ENCODE measurements around the gene TAF1. TPM values are rescaled to one million over a fixed set of nuclear protein-coding genes. Genes with fewer than 3 reads are reported as not detected.
"Not testable (repeated sequence)": the region's sequence is repeated elsewhere in the genome, so short reads cannot be mapped to it uniquely, and the experiment has no call there.

TAF1 gene
- total and polyA plus RNA-seq, 11 donors = 8.8 to 27.8 (median 17.1) TPM

DNA sequence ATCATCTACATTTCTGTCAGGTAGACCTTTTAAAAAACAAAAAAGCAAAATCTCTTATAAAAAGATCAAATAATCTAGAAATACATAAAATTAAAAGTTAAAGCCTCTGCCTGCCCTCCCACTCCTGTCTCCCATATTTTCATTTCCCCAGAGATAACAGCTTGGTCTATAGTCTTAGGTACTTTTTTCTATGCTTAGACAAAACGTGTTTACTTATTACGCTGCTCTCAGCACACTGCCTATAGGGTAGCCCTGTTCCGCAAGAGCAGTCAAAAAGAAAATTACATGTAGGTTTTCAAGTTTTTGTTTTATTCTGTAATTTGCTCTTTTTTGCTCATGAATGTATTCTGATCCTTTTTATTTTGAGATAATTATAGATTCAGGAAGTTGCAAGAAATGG, 73.3 kb downstream of the TAF1 start:
- Histone ChIP-seq H3K27me3 (peaks cover 0 to 3% (median 0%) of the 10 kb centered on the region in 9 donors), H3K36me3 (peaks cover 0 to 49% (median 16%) of the 10 kb centered on the region in 9 donors), H3K9me3 (peaks cover 0 to 5% (median 0%) of the 10 kb centered on the region in 12 donors), H3K4me3 (no peak overlapping the region), H3K27ac (no peak overlapping the region), H3K4me1 (no peaks in the 10 kb centered on the region)
- intact Hi-C loops (cut with DNase I) = no loop called here
- no peak for DNase-seq
- no peak for ATAC-seq
- WGBS, 4 donors = 80 to 93% (median 87%) methylated on average over 3 of the region's 3 CpGs
- no peak for TF ChIP-seq POLR2A (IDR thresholded peaks at IDR 0.05)
- TF ChIP-seq, protein P1, sequence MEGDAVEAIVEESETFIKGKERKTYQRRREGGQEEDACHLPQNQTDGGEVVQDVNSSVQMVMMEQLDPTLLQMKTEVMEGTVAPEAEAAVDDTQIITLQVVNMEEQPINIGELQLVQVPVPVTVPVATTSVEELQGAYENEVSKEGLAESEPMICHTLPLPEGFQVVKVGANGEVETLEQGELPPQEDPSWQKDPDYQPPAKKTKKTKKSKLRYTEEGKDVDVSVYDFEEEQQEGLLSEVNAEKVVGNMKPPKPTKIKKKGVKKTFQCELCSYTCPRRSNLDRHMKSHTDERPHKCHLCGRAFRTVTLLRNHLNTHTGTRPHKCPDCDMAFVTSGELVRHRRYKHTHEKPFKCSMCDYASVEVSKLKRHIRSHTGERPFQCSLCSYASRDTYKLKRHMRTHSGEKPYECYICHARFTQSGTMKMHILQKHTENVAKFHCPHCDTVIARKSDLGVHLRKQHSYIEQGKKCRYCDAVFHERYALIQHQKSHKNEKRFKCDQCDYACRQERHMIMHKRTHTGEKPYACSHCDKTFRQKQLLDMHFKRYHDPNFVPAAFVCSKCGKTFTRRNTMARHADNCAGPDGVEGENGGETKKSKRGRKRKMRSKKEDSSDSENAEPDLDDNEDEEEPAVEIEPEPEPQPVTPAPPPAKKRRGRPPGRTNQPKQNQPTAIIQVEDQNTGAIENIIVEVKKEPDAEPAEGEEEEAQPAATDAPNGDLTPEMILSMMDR (IDR thresholded peaks at IDR 0.05) = no peak

DNA sequence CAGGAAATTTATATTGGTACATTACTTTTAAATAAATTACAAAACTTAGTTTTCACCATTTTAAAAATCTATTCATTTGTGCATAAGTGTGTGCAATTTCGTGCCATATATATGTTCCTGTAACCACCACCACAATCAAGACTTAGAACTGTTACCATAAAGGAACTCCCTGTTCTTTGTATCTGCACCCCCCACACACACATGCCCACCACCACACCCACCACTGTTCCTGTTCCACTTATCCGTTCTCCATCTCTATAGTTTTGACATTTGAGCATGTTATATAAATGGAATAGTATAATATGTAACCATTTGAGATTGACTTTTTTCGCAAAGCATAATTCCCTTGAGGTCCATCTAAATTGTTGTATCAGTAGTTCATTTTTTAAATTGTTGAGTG, 73.7 kb downstream of the TAF1 start:
- no peak overlapping the region for H3K4me3 ChIP-seq
- peaks cover 0 to 51% (median 20%) of the 10 kb centered on the region in 9 donors for H3K36me3 ChIP-seq
- intact Hi-C loops (cut with DNase I) = no loop called here
- H3K4me1 ChIP-seq = no peaks in the 10 kb centered on the region
- peaks cover 0 to 3% (median 0%) of the 10 kb centered on the region in 9 donors for H3K27me3 ChIP-seq
- peaks cover 0 to 5% (median 0%) of the 10 kb centered on the region in 12 donors for H3K9me3 ChIP-seq
- 74 to 87% (median 78%) methylated on average over 3 of the region's 3 CpGs for WGBS, 4 donors
- ATAC-seq = no peak
- no peak for DNase-seq
- TF ChIP-seq POLR2A (IDR thresholded peaks at IDR 0.05) = no peak
- TF ChIP-seq, protein P1 (IDR thresholded peaks at IDR 0.05) = no peak
- H3K27ac ChIP-seq = no peak overlapping the region

DNA sequence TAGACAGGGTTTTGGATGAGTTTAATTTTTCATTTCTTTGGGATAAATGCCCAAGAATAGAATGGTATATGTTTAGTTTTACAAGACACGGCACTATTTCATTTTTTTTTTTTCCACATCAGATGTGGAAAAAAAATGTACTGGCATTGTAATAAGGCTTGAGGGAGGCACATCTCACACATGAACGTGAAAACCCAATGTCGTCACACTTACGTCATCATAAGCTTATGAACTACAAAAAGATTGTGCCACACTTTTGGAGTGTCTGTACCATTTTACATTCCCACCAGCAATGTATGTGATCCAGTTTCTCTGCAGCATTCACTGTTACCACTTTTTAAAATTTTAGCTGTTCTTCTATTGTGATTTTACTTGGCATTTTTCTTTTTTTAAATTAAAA, 74.2 kb downstream of the TAF1 start:
- H3K27ac ChIP-seq = no peak overlapping the region
- H3K9me3 ChIP-seq = peaks cover 0 to 5% (median 0%) of the 10 kb centered on the region in 12 donors
- no peak overlapping the region for H3K4me3 ChIP-seq
- DNase-seq = no peak
- no peak for TF ChIP-seq POLR2A (IDR thresholded peaks at IDR 0.05)
- H3K27me3 ChIP-seq = peaks cover 0 to 3% (median 0%) of the 10 kb centered on the region in 9 donors
- WGBS, 4 donors = 86 to 89% (median 88%) methylated on average over 4 of the region's 4 CpGs
- no peak for ATAC-seq
- H3K4me1 ChIP-seq = no peaks in the 10 kb centered on the region
- intact Hi-C loops (cut with DNase I) = no loop called here
- peaks cover 0 to 56% (median 25%) of the 10 kb centered on the region in 9 donors for H3K36me3 ChIP-seq

DNA sequence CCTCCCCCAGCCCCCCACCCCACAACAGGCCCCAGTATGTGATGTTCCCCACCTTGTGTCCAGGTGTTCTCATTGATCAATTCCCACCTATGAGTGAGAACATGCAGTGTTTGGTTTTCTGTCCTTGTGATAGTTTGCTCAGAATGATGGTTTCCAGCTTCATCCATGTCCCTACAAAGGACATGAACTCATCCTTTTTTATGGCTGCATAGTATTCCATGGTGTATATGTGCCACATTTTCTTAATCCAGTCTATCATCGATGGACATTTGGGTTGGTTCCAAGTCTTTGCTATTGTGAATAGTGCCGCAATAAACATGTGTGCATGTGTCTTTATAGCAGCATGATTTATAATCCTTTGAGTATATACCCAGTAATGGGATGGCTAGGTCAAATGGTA, 75.7 kb downstream of the TAF1 start:
- H3K4me1 ChIP-seq; H3K4me3 ChIP-seq; intact Hi-C loops (cut with DNase I); DNase-seq; H3K27me3 ChIP-seq; H3K27ac ChIP-seq; H3K9me3 ChIP-seq; ATAC-seq: not testable (repeated sequence)
- peaks cover 0 to 66% (median 35%) of the 10 kb centered on the region in 9 donors for H3K36me3 ChIP-seq
- WGBS, 4 donors = 94 to 100% (median 100%) methylated on average over 1 to 2 of the region's 2 CpGs

DNA sequence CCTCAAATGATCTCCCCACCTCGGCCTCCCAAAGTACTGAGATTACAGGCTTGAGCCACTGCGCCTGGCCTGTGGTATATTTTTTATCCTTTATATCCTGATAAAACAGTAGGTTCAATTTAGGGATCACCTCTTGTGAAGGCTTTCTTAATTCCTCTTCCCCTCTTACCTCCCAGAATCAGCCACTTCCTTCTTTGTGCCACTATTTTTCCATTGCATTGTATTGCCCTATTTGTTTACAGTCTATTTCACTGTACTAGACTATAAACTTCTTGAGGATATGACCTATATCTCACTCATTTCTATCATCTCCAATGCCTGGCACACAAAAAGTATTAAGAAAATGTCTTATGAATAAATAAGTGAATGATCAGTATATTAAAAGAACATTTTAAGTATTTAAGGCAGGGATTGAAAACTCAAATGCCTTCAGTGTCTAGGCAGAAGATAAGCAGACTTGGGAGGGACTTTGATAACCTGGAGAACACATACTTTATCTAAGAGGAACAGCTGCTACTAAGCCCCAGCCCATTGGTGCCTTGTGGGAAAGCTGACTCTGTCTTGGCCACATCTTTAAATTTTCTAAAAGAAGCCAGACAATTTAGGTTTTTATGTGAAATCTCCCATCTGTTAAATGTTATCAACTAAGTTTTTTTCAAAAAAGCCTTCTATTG, 84.4 kb downstream of the TAF1 start:
- H3K4me1 ChIP-seq = no peaks in the 10 kb centered on the region
- DNase-seq (no peak), ATAC-seq (no peak)
- H3K27ac ChIP-seq = no peak overlapping the region
- H3K36me3 ChIP-seq = peaks cover 0 to 66% (median 40%) of the 10 kb centered on the region in 9 donors
- peaks cover 0 to 6% (median 0%) of the 10 kb centered on the region in 9 donors for H3K27me3 ChIP-seq
- WGBS, 4 donors = 77 to 97% (median 87%) methylated on average over 2 of the region's 2 CpGs
- intact Hi-C loops (cut with DNase I) = loop anchor here in 1 of 10 donors (10.0 kb wide), 1 partner anchor 114 kb away; no protein-coding TSS in a partner anchor
- H3K4me3 ChIP-seq = no peak overlapping the region
- no peak for TF ChIP-seq POLR2A (IDR thresholded peaks at IDR 0.05)
- TF ChIP-seq, protein P1 (IDR thresholded peaks at IDR 0.05) = no peak
- H3K9me3 ChIP-seq = no peaks in the 10 kb centered on the region

DNA sequence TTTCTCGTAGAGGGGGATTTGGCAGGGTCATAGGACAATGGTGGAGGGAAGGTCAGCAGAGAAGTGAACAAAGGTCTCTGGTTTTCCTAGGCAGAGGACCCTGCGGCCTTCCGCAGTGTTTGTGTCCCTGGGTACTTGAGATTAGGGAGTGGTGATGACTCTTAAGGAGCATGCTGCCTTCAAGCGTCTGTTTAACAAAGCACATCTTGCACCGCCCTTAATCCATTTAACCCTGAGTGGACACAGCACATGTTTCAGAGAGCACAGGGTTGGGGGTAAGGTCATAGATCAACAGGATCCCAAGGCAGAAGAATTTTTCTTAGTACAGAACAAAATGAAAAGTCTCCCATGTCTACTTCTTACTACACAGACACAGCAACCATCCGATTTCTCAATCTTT, 85.4 kb downstream of the TAF1 start:
- H3K36me3 ChIP-seq = peaks cover 0 to 67% (median 42%) of the 10 kb centered on the region in 9 donors
- H3K4me3 ChIP-seq, ATAC-seq, H3K27ac ChIP-seq, DNase-seq, H3K27me3 ChIP-seq, H3K9me3 ChIP-seq, H3K4me1 ChIP-seq: not testable (repeated sequence)
- WGBS, 4 donors = 73 to 94% (median 86%) methylated on average over 4 to 5 of the region's 6 CpGs
- intact Hi-C loops (cut with DNase I) = loop anchor here in 1 of 10 donors (10.0 kb wide), 1 partner anchor 113 kb away; no protein-coding TSS in a partner anchor
